MM.1S (cell line): ENCODE measurements around the gene COPE.

Experiments
- EZH2 ChIP-seq: fragments of 300-600 bp; sonication (generic); optimal IDR thresholded peaks from 2 replicates; pipeline ENCODE3; 2017; ENCODE audit warnings: low read depth, mild to moderate bottlenecking, antibody characterized with exemption, low read length, mixed read lengths
- TF ChIP-seq, protein P1 (sequence below): fragments of 300-600 bp; sonication (generic); IDR thresholded peaks from 2 replicates; pipeline ENCODE4 v1.5.1; 2016; ENCODE audit warnings: antibody characterized with exemption, low read length, mixed read lengths

DNA sequence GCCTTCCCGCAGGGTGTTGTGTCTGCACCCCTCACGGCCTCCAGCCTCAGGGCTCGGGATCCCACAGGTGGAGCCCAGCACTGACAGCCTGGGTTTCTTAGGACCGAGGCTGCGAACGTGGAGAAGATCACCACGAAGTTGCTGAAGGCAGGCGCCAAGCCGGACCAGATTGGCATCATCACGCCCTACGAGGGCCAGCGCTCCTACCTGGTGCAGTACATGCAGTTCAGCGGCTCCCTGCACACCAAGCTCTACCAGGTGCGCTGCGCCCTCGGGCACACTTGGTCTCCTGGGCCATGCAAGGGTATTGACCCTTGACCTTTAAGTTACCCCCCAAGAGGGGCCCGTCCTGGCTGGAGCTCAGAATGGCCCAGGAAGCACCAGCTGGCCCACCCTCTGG is 58.5 kb downstream of the COPE start:
- TF ChIP-seq, protein P1, sequence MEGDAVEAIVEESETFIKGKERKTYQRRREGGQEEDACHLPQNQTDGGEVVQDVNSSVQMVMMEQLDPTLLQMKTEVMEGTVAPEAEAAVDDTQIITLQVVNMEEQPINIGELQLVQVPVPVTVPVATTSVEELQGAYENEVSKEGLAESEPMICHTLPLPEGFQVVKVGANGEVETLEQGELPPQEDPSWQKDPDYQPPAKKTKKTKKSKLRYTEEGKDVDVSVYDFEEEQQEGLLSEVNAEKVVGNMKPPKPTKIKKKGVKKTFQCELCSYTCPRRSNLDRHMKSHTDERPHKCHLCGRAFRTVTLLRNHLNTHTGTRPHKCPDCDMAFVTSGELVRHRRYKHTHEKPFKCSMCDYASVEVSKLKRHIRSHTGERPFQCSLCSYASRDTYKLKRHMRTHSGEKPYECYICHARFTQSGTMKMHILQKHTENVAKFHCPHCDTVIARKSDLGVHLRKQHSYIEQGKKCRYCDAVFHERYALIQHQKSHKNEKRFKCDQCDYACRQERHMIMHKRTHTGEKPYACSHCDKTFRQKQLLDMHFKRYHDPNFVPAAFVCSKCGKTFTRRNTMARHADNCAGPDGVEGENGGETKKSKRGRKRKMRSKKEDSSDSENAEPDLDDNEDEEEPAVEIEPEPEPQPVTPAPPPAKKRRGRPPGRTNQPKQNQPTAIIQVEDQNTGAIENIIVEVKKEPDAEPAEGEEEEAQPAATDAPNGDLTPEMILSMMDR: no peak
- TF ChIP-seq EZH2: no peak
